ENCODE measurements around the gene TREM1.

GRCh38 chr6:41277605-41278004 is 8.9 kb downstream of the TREM1 start:
- TF ChIP-seq POLR2AphosphoS5 (IDR thresholded peaks at IDR 0.05; ENCODE audit: insufficient read depth, low read depth, low read length) (no peak), MYC (IDR thresholded peaks at IDR 0.05; ENCODE audit: low read depth, low read length) (no peak), CTCF (IDR thresholded peaks at IDR 0.05; ENCODE audit: extremely low read depth in 1 of 2, insufficient read depth in 1 of 2, low read depth in 1 of 2, low read length in 2 of 2) (no peak), EZH2 (IDR thresholded peaks at IDR 0.05; ENCODE audit: borderline replicate concordance, low read depth, low read length, severe bottlenecking) (no peak), POLR2A (IDR thresholded peaks at IDR 0.05; ENCODE audit: low read depth, low read length) (no peak), GATA2 (IDR thresholded peaks at IDR 0.05; ENCODE audit: insufficient read depth, insufficient read length, low read depth, low read length) (no peak), MAX (IDR thresholded peaks at IDR 0.05; ENCODE audit: insufficient read depth, insufficient read length) (no peak), JUN (IDR thresholded peaks at IDR 0.05; ENCODE audit: borderline replicate concordance, insufficient read depth, insufficient read length, low read depth) (no peak), FOS (IDR thresholded peaks at IDR 0.05; ENCODE audit: borderline replicate concordance, insufficient read depth, low read length) (no peak)

Measured in endothelial cell of umbilical vein (primary cell).